Pons (tissue), 1 donor: ENCODE results near the gene EIF3F.

Experiments used
- DNase-seq: peaks from one replicate; pipeline ENCODE4 v3.0.0-alpha.2; 2016; ENCODE audit warnings: low spot score

EIF3F gene

DNA sequence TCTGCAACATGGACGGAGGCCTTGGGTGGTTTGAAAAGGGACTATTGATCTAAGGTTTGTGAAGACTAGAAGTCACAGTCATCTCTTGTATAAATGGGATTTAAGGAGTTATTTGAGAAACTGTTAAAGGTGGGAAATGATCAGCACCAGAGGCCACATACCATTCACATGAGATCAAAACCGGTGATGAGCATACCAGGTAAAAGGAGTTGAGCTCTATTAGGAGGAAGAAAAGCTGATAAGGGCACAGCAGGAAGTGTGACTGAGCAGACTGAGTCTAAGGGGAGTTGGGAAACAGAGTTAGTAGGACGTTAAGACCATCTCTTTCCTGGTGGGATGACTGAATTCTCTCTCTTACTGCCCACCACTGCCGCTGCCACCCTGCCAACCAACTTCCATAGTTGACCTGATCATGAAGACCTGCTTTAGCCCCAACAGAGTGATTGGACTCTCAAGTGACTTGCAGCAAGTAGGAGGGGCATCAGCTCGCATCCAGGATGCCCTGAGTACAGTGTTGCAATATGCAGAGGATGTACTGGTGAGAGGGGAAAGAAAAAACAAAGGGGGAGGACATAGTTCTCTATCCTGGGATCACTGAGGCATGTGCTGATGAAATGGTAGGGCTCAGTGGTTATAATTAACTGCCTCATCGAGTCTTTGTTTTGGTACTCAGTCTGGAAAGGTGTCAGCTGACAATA is 7.6 kb downstream of the EIF3F start:
- DNase-seq = no peak

DNA sequence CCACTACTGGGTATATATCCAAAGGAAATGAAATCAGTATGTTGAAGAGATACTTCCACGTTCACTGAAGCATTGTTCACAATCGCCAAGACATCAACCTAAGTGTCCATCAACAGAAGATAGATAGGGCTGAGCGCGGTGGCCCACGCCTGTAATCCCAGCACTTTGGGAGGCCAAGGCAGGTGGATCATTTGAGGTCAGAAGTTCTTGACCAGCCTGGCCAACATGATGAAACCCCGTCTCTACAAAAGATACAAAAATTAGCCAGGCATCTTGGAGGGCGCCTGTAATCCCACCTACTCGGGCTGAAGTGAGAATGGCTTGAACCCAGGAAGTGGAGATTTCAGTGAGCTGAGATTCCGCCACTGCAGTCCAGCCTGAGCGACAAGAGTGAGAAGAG is 12.7 kb downstream of the EIF3F start:
- no peak for DNase-seq

- no peak for DNase-seq
These were observed 13.3 kb downstream of the EIF3F start for GRCh38 chr11:8000390-8000789.

GRCh38 chr11:8002676-8003075 is 15.5 kb downstream of the EIF3F start:
- DNase-seq = no peak

DNA sequence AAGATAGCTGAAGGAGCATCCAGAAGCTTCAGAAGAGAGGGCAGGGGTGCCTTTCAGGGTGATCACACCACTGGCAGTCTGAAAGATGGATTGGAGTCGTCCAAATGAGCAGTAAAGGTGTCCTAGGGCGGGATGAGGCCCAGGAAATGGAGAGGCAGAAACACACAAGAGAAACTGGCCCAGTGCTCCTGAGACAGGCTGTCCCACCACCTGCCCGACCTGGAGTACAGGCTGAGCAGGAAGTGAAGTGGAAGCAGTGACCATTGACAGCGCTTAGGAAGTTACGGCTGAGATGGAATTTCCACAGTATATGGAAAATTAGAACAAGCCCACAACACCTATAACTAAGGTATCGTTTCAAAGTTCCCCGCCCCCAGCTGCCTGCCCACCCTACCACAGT is 16.1 kb downstream of the EIF3F start:
- no peak for DNase-seq

- no peak for DNase-seq
These were observed 16.9 kb downstream of the EIF3F start for GRCh38 chr11:8004008-8004407.

DNA sequence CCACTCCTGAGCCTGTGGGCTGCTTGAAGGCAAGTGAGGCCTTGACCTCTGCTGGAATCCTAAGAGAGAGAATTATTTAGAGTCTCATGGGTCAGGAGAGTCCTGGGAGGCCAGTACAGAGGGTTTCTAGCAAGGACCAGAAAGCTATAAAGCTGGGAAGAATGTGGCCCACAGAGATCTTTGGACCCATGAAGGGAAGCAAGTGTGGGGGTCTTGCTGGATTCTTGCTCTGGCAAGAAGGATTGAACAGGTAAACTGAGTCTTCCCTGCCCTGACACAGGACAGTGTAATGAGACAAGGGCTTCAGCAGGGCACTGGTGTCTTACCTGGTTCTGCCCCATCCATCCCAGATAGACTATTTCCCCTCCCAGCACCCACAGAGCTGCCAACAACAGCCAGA is 18.4 kb downstream of the EIF3F start:
- DNase-seq = no peak

- DNase-seq = peak; percentile 79
These were observed 19.3 kb downstream of the EIF3F start for GRCh38 chr11:8006349-8006977.

- DNase-seq = no peak
These were observed 21.1 kb downstream of the EIF3F start for GRCh38 chr11:8008212-8008611.

GRCh38 chr11:8009856-8010255 is 22.7 kb downstream of the EIF3F start:
- no peak for DNase-seq

DNA sequence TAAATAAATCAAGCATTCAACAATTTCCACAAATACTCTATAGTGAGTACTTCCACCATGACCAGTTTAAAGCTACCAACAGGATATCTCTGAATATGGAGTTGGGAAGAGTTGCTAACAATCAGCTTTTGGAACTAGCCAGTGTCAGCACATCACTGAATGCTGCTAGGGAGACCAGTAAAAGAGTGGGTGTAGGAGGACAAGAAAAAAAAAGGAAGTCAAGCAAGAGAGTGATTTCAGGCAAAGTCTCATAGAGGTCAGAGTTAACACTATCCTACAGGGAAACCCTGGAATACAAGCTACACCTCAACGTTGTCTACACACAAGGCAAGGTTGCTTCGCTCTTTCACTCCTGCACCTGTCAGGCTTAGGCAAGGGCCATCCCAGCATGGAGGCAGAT is 24.2 kb downstream of the EIF3F start:
- DNase-seq = no peak

GRCh38 chr11:8011981-8012444 is 24.9 kb downstream of the EIF3F start:
- peak; percentile 47 for DNase-seq

DNA sequence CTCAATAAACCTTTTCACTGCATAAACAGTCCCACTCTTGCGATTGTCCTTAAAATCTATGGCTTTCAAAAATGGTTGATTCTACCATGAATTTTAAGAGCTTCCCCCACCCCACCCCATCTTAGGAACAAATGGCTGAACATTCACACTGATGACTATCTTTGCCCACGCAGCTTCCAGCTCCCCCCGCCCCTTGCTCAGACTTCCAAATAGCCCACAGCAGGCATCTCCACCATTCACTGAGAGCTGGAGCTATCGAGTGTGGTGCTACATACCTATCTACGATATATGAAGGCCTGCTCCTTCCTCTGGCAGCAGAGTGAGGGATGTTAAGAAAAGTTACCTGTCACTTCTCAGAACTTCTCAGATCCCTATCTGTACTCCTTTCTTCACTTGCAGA is 26.7 kb downstream of the EIF3F start:
- DNase-seq = no peak

DNA sequence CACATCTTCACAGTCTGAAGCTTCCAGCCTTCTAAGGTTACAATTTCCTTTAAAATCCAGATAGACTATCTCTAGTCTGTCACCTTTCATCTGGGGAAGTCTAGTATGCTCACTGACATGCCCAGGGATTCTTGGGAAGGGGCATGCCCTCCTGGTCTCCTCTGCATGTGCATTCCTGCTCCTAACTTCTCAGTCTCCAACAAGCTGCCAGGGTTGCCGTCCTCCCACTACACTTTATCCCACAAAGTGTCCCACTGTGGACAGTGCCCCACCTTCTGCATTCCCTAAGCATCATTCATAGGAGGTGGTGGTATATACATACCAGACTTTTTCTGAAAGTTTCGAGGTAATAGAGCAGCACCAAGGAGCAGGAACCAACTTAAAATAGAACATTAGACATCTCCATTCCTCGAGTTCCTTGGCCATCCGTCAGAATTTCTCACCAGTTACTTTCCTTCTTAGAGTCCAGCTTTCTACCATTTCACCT is 28.7 kb downstream of the EIF3F start:
- no peak for DNase-seq

DNA sequence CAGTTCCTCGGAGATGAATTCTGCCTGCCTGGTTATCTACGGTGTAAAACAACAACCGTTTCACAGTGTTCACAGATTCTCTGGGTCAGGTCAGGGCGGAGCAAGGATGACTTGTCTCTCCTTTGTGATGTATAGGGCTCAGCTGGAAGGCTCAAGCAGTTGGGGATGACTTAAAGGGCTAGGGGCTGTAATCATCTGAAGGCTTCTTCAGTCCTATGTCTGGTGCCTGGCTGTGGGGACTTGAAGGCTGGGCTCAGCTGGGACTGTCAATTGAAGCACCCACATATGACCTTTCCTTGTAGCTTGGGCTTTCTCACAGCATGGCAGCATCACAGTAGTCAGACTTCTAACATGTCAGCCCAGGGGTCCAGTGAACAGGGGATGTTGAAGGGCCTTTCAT is 29.3 kb downstream of the EIF3F start:
- DNase-seq = no peak

- no peak for DNase-seq
These were observed 29.9 kb downstream of the EIF3F start for GRCh38 chr11:8017071-8017470.

DNA sequence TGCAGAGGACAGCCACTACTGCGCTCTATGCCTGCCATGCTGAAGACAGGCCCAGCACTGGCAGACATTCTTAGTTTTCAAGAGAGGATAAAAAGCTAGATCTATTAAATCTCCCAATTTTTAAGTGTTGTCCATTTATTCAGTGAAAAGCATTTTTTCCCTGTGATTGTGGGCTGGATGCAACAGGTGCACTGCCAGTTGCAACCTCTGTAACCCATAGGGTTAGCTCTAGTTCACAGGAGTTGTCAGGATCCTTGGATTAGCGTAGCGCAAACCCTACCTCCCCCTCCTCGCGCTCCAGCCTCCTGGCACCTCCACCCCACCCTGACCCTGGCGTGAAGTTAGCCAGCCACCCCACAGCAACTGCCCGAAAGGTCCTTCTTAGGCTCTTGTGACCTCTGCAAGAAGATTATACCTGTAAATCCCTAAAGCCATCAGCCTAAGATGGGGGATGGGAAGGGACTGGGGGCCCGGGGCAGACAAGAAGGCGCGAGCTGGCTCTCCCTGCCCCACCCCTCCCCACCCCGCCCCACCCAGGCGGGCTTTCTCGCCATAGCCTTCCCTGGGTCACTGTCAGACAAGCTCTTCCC is 30.9 kb downstream of the EIF3F start:
- DNase-seq = no peak

- peak; percentile 54 for DNase-seq
These were observed 31.6 kb downstream of the EIF3F start for GRCh38 chr11:8018484-8019313.

- no peak for DNase-seq
These were observed 32.4 kb downstream of the EIF3F start for GRCh38 chr11:8019314-8020243.

DNA sequence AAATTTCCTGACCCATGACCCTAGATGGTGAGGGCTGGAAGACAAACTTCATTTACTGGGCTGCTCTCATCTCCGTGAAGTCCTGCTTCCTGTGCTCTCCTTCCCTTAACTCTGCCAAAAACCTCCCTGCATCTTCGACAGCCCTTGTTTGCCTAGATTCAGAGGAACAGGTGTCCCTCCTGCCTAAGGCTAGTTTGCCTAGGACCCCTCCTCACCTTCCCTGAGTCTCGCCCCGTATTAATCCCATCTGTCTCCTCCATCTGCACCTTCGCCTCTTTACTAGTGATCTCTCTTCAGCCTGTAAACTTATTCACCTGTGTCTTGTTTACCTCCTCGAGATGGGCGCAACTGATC is 33.1 kb downstream of the EIF3F start:
- no peak for DNase-seq

GRCh38 chr11:8021920-8022319 is 34.8 kb downstream of the EIF3F start:
- DNase-seq = no peak
